HG02798 (cell line): Measurements from ENCODE around the gene PRKAR2A.
A peak's percentile ranks its signal among the peaks of the same experiment; 100 is the strongest.

Experiments
- ATAC-seq: cut with Tn5 transposase; IDR thresholded peaks from one replicate; pipeline ENCODE4 v1.9.1; 2021; ENCODE audit warnings: mild to moderate bottlenecking; ENCODE audit not compliant: unreplicated experiment, poor library complexity

PRKAR2A gene

DNA sequence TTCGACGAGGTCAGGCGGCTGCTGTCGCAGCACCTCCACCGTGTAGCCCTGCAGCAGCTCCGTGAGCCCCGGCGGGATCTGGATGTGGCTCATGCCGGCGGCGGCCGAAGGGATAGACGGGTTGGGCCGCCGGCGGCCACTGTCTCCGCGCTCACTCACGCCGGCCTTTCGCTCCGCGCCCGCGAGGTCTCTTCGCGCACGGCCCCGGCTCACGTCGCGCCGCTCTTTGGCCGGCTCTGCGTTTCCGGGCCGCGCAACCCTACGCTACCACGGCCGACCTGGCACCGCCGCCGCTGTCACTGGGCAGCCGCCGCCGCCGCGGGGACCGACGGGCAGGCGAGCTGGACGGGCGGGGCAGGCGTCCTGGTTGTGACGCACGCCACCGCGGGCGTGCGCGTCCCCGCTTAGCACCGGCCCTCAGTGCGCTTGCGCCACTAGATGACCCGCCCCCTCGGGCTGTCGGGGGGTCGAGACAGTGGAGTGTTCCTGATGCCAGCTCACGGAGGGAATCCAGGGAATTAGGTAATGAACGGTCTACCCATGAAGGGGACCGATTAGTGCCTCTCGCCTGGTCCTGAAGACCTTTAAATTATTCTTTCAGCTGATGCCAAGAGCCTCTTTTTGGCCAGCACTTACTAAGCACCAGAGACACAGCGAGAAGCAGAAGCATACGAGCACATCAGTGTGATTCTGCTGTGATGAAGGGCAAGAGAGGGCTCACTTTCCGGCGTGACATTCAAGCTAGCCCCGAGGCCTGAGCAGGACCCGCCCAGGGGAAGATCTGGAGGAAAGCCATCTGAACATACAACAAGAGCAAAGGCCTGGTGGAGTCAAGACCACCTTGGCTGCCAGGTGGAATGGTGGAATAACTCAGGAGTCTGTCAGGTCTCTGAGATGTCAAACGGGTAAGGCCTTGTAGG, at the start of gene PRKAR2A:
PRKAR2A (minus strand) TSS at position 371 of the 920 bp plus-strand sequence; CDS start at position 93, 278 bp downstream.
- peak; percentile 95 for ATAC-seq

DNA sequence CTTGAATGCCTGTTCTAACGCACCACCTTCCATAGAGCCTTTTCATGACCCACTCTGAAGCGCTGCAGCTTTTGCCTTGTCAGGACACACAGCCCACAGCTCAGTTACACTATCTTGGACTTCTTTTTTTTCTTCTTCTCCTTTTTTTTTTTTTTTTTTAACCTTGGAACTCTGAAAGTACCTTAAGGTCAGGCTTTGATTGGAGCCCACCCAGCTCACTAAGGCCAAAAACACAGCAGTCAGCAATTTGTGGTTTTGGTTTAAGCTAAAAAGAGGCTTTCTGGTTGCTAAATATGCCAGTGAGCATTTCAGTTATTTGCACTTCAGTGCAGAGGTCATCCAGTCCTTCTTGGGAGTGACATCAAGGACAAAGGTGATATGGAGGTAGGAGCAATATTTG, 49.3 kb upstream of the PRKAR2A start:
- no peak for ATAC-seq

DNA sequence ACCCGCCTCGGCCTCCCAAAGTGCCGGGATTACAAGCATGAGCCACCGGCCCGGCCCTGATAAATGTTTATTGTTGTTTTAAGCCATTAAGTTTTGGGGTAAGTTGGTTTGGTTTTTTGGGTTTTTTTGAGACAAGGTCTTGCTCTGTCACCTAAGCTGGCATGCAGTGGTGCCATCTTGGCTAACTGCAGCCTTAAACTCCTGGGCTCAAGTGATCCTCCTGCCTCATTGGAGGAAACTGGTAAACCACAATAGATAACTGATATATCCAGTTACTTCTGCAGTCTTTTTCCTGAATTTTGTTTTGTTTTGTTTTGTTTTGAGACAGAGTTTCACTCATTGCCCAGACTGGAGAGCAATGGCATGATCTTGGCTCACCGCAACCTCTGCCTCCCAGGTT, 46.8 kb upstream of the PRKAR2A start:
- no peak for ATAC-seq

DNA sequence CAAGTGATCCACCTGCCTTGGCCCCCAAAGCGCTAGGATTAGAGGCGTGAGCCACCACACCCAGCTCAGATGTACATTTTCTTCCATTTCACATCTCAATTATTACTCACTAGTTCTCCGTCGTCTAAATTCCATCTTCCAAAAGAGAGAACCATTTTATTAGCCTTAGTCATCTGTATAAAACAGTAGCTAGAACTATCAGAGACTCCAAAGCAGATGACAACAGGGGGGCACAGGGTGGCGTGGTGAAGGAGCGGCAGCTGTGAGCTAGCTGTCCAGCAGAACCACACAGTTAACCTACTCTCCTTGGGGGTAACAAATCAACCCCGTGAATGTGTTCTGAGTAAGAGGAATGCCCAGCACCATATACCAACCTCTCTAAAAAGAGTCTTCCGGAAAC, 43.9 kb upstream of the PRKAR2A start:
- no peak for ATAC-seq

DNA sequence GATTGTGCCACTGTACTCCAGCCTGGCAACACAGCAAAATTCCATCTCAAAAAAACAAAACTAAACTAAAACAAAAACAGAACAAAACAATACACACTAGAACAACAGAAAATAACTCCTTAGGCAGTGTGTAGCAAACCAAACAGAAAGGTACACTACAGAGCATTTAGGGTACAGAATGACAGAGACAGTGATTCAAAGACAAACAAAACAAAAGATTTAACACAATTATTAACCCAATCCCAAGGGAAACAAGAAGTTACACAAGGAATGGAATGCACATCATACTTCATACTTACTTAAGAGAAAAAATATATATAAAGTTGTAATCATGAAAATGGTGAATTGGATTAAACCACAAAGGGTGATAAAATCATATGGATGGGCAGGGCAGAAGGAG, 38.1 kb upstream of the PRKAR2A start:
- ATAC-seq, result no peak

DNA sequence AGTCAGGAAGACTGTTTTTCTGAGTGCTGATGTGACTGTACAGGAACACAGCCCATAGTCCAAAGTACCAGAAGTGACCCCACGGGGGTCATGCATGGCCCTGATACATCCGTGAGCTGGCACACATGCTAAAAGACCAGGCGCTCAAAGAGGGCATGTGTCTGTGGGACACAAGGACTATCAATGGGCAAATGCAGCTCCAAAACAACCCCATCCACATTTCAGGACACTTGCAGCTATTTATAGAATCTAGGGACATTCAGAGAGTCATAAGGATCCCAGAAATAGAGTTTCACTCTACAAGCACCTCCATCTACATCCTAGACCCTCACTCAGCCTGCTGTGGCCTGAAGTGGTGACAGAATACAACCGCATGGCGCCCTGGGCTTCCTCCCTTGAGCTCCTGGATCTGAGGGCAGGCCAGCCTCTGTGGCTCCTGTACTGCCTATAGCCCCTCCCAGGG, 34.0 kb upstream of the PRKAR2A start:
- no peak for ATAC-seq

DNA sequence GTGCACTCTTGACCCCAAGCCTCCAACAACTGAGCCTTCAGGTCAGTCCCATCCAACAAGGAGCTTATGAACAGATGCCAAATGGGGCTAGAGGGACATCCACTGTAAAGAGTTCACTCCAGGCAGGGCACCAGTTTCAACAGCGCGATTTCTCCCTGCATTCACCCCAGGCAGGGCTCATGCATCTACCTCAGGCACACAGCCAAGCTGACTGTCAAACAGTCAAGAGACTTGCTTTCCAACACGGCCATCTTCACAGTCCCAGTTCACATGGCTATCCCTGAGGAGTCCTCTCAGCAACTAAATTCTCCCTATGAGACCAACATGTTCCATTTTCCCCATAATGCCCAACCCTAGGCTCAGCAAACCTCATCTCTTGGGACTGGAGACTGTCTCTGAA, 33.3 kb upstream of the PRKAR2A start:
- ATAC-seq, result no peak

DNA sequence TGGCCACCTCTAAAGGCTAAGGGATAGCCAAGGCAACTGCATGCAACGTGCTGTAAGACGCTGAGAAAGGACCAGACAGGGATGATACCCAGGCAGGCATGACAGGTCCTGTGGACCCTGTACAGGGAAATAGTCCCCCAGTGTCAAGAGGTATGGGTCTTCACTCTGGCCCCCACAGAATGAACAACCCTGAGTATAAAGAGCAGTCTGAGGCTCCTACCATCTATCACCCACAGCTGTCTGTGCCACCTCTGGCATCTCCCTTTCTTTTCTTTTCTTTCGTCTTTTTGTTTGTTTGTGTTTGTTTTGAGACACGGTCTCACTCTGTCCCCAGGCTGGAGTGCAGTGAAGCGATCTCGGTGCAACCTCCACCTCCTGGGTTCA, 32.3 kb upstream of the PRKAR2A start:
- no peak for ATAC-seq

DNA sequence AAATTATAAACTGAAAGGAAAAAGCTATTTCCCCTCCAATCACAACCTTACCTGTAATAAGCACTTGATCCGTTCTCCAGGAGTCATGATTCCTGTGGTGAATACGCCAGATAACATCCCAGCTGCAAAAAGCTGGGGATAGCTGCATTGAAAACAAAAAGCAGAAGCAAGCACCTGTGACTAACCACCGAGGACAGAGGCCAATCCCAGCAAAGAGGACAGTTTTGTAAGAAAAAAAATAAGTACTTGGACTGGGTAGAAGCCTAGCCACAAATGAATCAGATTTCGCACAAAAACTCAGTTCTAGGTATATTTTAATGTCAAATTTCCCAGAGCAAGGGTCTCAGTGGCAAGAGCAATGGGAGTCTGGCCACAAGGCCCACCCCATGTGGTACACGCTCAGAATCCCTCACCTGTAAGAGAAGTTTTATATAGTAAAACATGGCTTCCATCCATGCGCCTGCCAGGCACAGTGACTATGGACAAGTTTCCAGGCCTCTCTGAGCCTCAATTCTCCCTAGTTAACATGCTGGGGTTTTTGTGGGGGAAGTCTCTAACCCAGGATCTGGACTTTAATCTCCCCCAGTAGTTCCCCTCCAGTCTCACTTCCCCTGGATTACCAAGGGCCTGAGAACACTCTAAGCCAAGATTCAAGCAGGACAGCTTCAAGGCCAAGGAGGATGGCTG, 31.8 kb upstream of the PRKAR2A start:
- no peak for ATAC-seq

DNA sequence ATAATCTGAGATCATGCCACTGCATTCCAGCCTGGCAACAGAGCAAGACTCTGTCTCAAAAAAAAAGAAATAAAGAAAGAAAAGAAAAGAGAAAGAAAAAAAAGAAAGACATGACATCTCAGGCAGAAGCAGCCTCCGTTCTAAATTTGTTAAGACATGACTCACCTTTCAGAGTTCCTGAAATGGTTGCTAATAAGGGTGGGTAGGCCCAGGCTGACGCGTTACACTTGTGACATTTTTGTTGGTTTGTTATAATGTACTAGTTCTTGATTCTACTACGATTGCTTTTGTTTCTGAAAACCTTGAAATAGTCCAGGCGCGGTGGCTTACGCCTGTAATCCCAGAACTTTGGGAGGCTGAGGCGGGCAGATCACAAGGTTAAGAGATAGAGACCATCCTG, 30.0 kb upstream of the PRKAR2A start:
- no peak for ATAC-seq

DNA sequence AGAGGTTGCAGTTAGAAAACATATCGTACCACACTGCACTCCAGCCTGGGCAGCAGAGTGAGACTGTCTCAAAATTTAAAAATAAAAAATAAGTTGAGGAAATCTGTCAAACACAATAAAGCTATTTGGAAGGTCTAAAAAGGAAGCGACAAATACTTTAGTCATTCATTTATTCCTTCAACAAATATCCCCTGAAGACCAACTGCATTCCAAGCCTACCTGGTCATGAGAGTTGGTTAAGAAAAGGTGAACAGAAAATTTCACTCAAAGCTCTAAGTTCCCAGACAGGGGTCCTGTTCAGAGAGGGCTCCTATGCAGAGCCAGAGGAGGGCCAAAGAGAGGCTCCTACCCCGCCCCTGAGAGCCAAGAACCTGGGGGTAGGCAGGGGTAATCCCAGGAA, 15.4 kb upstream of the PRKAR2A start:
- no peak for ATAC-seq

DNA sequence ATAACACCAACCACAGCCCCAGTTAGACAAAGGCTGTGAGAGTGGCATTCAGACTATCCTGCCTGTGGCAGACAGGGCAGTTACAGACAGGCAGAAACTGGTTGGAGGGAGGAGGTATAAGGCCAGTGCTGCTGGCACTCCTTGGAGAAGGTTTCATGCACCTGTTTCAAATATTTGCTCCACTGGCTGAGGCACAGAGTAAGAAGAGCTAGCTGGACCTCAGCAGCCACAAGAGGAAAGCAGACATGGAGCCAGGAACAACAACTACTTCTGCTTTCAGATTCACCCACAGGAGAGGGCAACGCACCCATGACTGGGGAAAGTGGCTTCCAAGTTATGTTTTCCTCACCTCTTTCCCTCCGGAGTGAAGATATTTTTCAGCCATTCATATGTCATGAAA, 11.5 kb upstream of the PRKAR2A start:
- no peak for ATAC-seq

DNA sequence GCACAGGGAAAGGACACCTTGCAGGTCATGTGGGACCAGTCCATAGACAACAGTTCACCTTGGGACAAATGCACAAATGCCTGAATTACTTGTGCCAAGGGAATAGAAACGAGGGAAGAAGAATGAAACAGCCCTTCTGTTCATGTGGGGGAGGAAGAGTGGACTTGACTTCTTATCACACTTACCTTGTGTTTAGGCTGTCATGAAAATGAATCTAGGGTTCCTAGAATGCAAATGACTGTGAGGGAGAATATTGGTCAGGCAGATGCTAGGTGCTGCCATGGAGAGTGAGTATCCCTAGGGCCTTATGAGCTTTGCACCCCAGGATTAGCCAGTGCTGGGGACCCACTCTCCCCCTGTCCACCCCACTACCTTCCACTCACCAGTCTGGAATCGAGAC, 11.0 kb upstream of the PRKAR2A start:
- no peak for ATAC-seq

DNA sequence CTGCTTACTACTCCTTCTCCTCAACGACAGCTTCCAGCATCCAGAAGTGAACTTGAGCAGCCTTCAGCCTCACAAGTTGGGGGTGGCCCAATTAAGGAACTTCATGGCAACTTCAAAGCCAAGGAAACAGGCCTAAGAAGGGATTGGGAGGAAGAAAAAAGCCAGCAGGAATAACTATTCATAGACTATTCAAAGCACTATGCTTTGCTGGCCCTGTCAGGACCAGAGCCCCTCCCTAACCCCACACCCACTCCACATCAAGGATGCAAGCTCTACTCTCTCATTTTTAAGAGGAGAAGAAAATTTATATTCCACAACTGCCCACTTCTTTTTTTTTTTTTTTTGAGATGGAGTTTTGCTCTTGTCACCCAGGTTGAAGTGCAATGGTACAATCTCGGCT, 10.0 kb upstream of the PRKAR2A start:
- no peak for ATAC-seq

DNA sequence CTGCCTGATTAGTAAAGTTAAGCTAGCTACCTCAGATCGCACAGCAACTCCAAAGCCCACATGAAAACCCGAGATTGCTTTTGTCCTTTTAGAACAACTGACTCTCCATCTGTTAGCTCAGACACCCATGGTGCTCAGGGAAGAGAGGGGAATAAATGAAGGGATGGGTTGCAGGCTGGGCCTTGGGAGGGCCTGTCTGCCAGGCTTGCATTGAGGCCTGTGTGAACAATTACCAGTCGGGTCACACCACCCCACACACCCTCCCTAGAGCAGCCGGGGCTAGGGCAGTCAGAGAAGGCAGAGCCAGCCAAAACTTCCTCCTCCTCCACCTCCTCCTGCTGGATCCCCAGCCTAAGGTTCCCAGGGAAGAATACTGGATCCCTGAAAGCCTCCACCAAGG, 8.8 kb upstream of the PRKAR2A start:
- no peak for ATAC-seq

DNA sequence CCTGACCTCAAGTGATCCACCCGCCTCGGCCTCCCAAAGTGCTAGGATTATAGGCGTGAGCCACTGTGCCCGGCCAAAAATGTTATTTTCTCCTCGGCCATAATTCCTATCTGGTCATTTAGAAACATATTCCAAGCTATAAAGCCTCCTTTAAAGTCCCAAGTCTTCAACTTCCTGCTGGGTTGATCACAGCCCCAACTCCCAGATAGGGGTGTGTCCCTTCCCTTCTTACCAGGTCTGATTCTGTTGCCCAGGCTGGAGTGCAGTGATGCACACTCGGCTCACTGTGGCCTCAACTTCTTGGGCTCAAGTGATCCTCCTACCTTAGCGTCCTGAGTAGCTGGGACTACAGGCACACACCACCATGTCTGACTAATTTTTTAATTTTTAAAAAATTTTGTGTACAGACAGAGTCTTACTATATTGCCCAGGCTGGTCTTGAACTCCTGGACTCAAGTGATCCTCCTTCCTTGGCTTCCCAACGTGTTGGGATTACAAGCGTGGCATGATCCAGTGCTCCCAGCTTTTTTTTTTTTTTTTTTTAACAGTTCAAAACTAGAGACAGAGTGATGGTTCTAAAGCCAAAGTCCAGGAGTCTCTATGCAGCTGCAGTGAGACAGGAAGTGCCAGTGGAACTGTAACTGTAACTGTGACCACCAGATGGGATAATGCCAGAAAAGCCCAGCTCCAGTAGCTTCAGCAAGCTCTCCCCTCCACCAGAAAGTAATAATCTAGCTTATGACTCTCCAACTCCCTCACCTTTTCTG, 8.2 kb upstream of the PRKAR2A start:
- ATAC-seq, result no peak

DNA sequence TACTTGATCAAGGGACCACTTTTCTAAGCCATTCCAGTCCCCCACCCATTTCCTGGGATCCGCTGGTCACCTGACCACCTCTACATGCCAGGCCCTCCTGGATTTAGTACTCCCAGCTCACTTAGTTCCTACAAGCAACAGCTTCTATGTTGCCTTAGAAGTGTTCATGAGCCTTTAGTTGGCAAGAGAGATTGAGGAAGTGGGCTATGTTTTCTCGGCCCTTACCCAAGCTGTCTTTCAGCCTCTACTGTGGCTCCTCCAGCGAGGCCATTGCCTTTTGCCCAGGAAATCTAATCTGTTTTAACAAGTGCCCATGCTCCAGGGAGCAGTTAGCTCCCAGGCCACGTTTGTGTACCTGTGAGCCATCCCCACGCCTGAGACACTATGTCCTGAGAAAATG, 4.5 kb upstream of the PRKAR2A start:
- no peak for ATAC-seq

DNA sequence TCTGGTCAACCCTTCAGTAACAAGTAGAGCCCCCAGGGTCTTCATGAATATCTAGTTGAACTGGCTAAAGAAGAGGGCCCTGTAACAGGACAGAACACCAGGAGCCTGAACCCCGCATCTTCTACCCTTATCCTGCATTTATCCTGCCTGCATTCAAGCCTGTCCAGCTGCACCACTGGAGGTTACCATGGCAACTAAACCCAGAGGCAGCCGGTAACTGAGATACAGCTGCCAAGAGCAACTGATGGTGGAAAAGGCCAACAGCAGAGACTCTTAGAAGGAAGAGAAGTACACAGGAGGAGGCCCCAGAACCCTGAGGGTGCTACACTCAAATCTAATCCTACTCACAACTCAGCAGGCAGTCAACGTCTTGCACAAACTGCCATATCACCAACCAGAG, 3.7 kb upstream of the PRKAR2A start:
- ATAC-seq, result no peak

DNA sequence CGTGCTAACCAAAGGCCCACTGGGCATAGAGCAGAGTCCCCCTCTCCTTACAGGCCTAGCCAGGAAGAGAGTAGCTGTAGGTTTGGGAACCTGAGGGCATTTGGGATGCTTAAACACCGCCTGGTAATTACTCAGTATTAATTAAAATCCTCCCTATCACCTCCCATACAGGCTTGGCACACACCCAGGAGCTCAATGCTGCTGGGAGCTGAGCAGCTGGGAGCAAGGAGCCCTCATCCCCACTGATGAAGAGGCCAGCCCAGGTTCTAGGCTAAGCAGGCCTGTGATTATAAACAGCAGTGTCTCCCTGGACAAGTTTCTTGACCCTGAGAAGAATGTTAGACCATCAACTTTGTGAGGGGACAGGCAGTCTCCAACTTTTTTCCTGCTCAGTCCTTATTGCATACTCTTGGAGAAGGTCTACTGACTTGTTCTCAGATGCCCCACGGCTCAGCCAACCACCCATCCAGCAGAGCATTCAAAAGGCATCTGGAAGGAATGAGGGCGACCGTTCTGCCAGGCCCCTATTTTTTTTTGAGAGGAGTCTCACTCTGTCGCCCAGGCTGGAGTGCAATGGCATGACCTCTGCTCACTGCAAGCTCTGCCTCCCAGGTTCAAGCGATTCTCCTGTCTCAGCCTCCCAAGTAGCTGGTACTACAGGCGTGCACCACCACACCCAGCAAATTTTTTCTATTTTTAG, 1.3 kb upstream of the PRKAR2A start:
- no peak for ATAC-seq

DNA sequence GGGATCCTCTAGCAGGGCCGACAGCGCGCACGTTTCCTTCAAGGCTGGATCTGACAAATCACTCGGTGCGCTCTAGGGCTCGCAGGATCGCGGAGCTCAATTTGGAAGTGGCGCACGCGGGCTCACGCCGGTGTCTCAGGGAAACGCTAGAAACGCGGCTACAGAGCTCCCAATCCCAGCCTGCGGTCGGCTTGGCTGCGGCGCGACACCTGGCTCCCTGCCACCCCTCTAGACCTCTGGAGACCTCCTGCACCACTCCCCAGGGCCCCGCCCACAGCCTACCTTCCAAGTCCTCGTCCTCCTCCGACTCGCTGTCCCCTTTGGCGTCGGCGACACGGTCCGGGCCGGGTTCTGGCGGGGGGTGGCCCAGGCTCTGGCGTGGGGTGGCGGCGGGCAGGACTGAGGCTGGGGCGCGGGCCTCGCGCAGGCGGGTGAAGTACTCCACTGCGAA, 596 bp downstream of the PRKAR2A start:
- peak; percentile 29 for ATAC-seq
